ENCODE results near the gene EPB41. TPM values are rescaled to one million over a fixed set of nuclear protein-coding genes. Genes with fewer than 3 reads are reported as not detected.

EPB41 gene
- total and polyA plus RNA-seq, 2 of the 8 experiments (the other 6 are each of a cell fraction or from before 2014, with no cell fraction given) = 36.7 to 109 TPM

- Histone ChIP-seq H2BK12ac (ENCODE audit: low read depth, low read length) (no peak overlapping the region), H3K23ac (ENCODE audit: insufficient read length) (no peak overlapping the region), H2BK5ac (ENCODE audit: low read depth, low read length) (no peak overlapping the region), H3K4me2 (ENCODE audit: insufficient read depth in 1 of 2, low read depth in 2 of 2, low read length in 2 of 2) (no peak overlapping the region), H3K4me3 (ENCODE audit: extremely low read depth in 1 of 4, insufficient read depth in 2 of 4, low read depth in 3 of 4, low read length in 4 of 4) (no peak overlapping the region), H3K79me2 (ENCODE audit: control insufficient read depth in 1 of 2, insufficient read depth in 2 of 2, low read length in 2 of 2) (no peaks in the 10 kb centered on the region), H3K14ac (ENCODE audit: insufficient read length) (no peak overlapping the region), H3K36me3 (ENCODE audit: control insufficient read depth in 2 of 4, insufficient read depth in 4 of 4, low read length in 3 of 4) (no peaks in the 10 kb centered on the region), H2BK15ac (ENCODE audit: low read length) (no peak overlapping the region), H3K56ac (replicated peaks; ENCODE audit: insufficient read length, low read depth, low read length) (no peak overlapping the region), H3K4me1 (replicated peaks in 1 of 4; ENCODE audit: control insufficient read depth in 3 of 4, insufficient read depth in 4 of 4, low read length in 3 of 4) (peaks cover 0 to 5% (median 0%) of the 10 kb centered on the region in 4 experiments; a peak in 2 of 7 replicates), H3K18ac (ENCODE audit: extremely low read depth, low read length) (no peak overlapping the region), H3K9ac (replicated peaks in 1 of 4; ENCODE audit: extremely low read depth in 1 of 4, low read depth in 3 of 4, low read length in 3 of 4) (no peak overlapping the region), H3K79me1 (ENCODE audit: low read depth, low read length) (no peaks in the 10 kb centered on the region), H4K5ac (ENCODE audit: insufficient read length, low read depth, low read length) (no peak overlapping the region), H3K9me3 (ENCODE audit: insufficient read depth in 2 of 2, low read depth in 1 of 2, low read length in 1 of 2) (no peaks in the 10 kb centered on the region), H3K27ac (ENCODE audit: low read depth, low read length) (no peak overlapping the region), H4K20me1 (replicated peaks in 1 of 2; ENCODE audit: control insufficient read depth in 1 of 2, insufficient read depth in 2 of 2, low read length in 2 of 2) (no peaks in the 10 kb centered on the region), H2AK5ac (ENCODE audit: low read depth, low read length) (no peak overlapping the region), H2BK20ac (ENCODE audit: low read length) (no peak overlapping the region), H2AFZ (ENCODE audit: low read length) (no peak overlapping the region), H4K8ac (ENCODE audit: extremely low read depth, insufficient read depth, low read length) (no peak overlapping the region), H3K4ac (replicated peaks; ENCODE audit: insufficient read length, low read depth, low read length) (no peak overlapping the region), H3K23me2 (ENCODE audit: low read depth, low read length) (no peaks in the 10 kb centered on the region), H3K27me3 (replicated peaks in 1 of 4; ENCODE audit: control insufficient read depth in 3 of 4, extremely low read depth in 1 of 4, insufficient read depth in 3 of 4, low read length in 3 of 4) (no peaks in the 10 kb centered on the region), H4K91ac (replicated peaks; ENCODE audit: insufficient read length, low read length) (no peak overlapping the region), H2BK120ac (replicated peaks; ENCODE audit: low read depth, low read length) (no peak overlapping the region)
- WGBS, 2 experiments (ENCODE audit: extremely low coverage in 1 of 2, insufficient coverage in 1 of 2, insufficient read length in 1 of 2, insufficient replicate concordance in 2 of 2, low coverage in 1 of 2, low lambda C conversion rate in 2 of 2, missing lambda C conversion rate in 1 of 2) = 84% methylated on average over 3 of the region's 3 CpGs; no CpG with 5 or more reads in 1 of the 2 experiments
- TF ChIP-seq HDAC2 (IDR thresholded peaks at IDR 0.05; ENCODE audit: borderline replicate concordance in 1 of 2, low read depth in 2 of 2, low read length in 2 of 2) (no peak), GABPA (IDR thresholded peaks at IDR 0.05; ENCODE audit: borderline replicate concordance, insufficient read depth, low read length) (no peak), CHD2 (IDR thresholded peaks at IDR 0.05; ENCODE audit: low read length) (no peak), RFX5 (IDR thresholded peaks at IDR 0.05; ENCODE audit: borderline replicate concordance, low read depth, low read length) (no peak), TAF1 (IDR thresholded peaks at IDR 0.05; ENCODE audit: low read depth, low read length) (no peak), SRF (IDR thresholded peaks at IDR 0.05; ENCODE audit: low read depth, low read length) (no peak), MAFK (IDR thresholded peaks at IDR 0.05; ENCODE audit: low read depth, low read length) (no peak), RXRA (IDR thresholded peaks at IDR 0.05; ENCODE audit: insufficient read depth, low read depth, low read length) (no peak), POLR2A (IDR thresholded peaks at IDR 0.05; ENCODE audit: control extremely low read depth in 1 of 2, low read depth in 2 of 2, low read length in 2 of 2) (no peak), JUN (IDR thresholded peaks at IDR 0.05; ENCODE audit: low read depth, low read length) (no peak)
- FAIRE-seq (no peak), DNase-seq (ENCODE audit: low read depth in 1 of 2, low spot score in 2 of 2) (no peak)
- ChIA-PET POLR2A (ENCODE audit: partially characterized antibody) (interaction anchor here (0.6 to 1.3 kb wide), 3 partner anchors 10 to 95 kb away, joined by 3 read pairs; no protein-coding TSS in a partner anchor), CTCF (ENCODE audit: partially characterized antibody) (interaction anchor here (0.6 to 4.8 kb wide), 11 partner anchors 8 to 1290 kb away, joined by 4 to 45 read pairs (median 6); no protein-coding TSS in a partner anchor)
These were observed 46.5 kb upstream of the EPB41 start for GRCh38 chr1:28867850-28868249.
